HCT116 (cell line): Measurements from ENCODE around the gene RPTOR. TPM values are rescaled to one million over a fixed set of nuclear protein-coding genes. Genes with fewer than 3 reads are reported as not detected.

Experiments
- ATAC-seq: fragments of 200-7000 bp; cut with Tn5 transposase; 2 replicates; pipeline ENCODE4 v1.9.1; 2020; ENCODE audit warnings: mild to moderate bottlenecking, moderate library complexity
- BruUV-seq: library from RNA; stranded (reverse); fragments of 400-500 nt; replicated peaks from 2 replicates; lab custom pipeline; 2021; lab: Mats Ljungman, UMichigan
- CTCF ChIA-PET: fragments of 300-600 bp; sonication (Branson Sonifier 250); formaldehyde crosslinking; loops from one replicate; lab custom pipeline; 2021; ENCODE audit warnings: antibody characterized with exemption; lab: Charles Lee
- POLR2A ChIA-PET: fragments of 300-600, 350-600 bp; sonication (Branson Sonifier 250); formaldehyde crosslinking; loops from one replicate; lab custom pipeline; 2021; ENCODE audit warnings: antibody characterized with exemption; lab: Charles Lee
- RAD21 ChIA-PET, 2 experiments: fragments of 300-600 bp; sonication (Branson Sonifier 250); formaldehyde crosslinking; loops; one replicate each; lab custom pipeline; 2023; ENCODE audit warnings: low total read pairs in 2 of 2; ENCODE audit not compliant: uncharacterized antibody in 2 of 2, unreplicated experiment in 2 of 2, low non-redundant PET in 1 of 2; lab: Charles Lee
- DNase-seq: peaks from one replicate; pipeline ENCODE4 v3.0.0-alpha.2; 2010; ENCODE audit warnings: low read depth, low spot score
- H2AFZ ChIP-seq: fragments of 200-600 bp; shearing (Covaris generic), sonication (generic); 2 replicates; pipeline ENCODE4 v1.6.1; 2017; ENCODE audit warnings: low read depth, mixed run types, mixed read lengths, antibody characterized with exemption, low read length; ENCODE audit not compliant: poor library complexity, severe bottlenecking
- H3K27ac ChIP-seq: 2 replicates; pipeline ENCODE4 v1.5.1; 2012; ENCODE audit warnings: low read depth, low read length
- H3K27me3 ChIP-seq: fragments of 200-600 bp; sonication (generic); 2 replicates; pipeline ENCODE4 v1.6.1; 2016; ENCODE audit warnings: mixed run types, low read length, mixed read lengths; ENCODE audit not compliant: insufficient read depth
- H3K36me3 ChIP-seq, 2 experiments: fragments of 200-500 bp in 1 of 2; fragments of 200-600 bp in 1 of 2; sonication (Bioruptor generic) in 1 of 2; sonication (generic) in 1 of 2; 2 replicates each; pipeline versions ENCODE4 v1.5.1 to v1.6.1; 2014 to 2016; ENCODE audit warnings: low read length in 2 of 2, inconsistent platforms in 1 of 2, mixed read lengths in 1 of 2, mixed run types in 1 of 2; ENCODE audit not compliant: insufficient read depth in 2 of 2, control insufficient read depth in 1 of 2
- H3K4me1 ChIP-seq, 2 experiments: fragments of 200-600 bp in 1 of 2; sonication (generic) in 1 of 2; 2 replicates each; pipeline versions ENCODE4 v1.5.1 to v1.6.1; 2012 to 2017; ENCODE audit warnings: low read length in 2 of 2, inconsistent platforms in 1 of 2, mild to moderate bottlenecking in 1 of 2, mixed read lengths in 1 of 2, mixed run types in 1 of 2, moderate library complexity in 1 of 2; ENCODE audit not compliant: insufficient read depth in 2 of 2, control insufficient read depth in 1 of 2
- H3K4me2 ChIP-seq: fragments of 200-600 bp; sonication (generic); 2 replicates; pipeline ENCODE4 v1.6.1; 2017; ENCODE audit warnings: mixed run types, low read length, mixed read lengths
- H3K4me3 ChIP-seq, 2 experiments: fragments of 200-600 bp in 1 of 2; sonication (generic) in 1 of 2; replicated peaks in 1 of 2; 2 replicates each; pipeline ENCODE4 v1.5.1; 2011 to 2016; ENCODE audit warnings: low read length in 2 of 2, control low read depth in 1 of 2, low read depth in 1 of 2, mild to moderate bottlenecking in 1 of 2, mixed read lengths in 1 of 2, mixed run types in 1 of 2
- H3K79me2 ChIP-seq: fragments of 200-600 bp; sonication (generic); 2 replicates; pipeline ENCODE4 v1.6.1; 2017; ENCODE audit warnings: mild to moderate bottlenecking, mixed run types, low read length, moderate library complexity, mixed read lengths; ENCODE audit not compliant: insufficient read depth
- H3K9ac ChIP-seq: fragments of 200-600 bp; sonication (generic); 2 replicates; pipeline ENCODE4 v1.6.1; 2016; ENCODE audit warnings: low read length, mixed read lengths
- H3K9me2 ChIP-seq: fragments of 200-600 bp; sonication (generic), shearing (Covaris generic); 2 replicates; pipeline ENCODE4 v1.6.1; 2017; ENCODE audit warnings: mixed run types, mild to moderate bottlenecking, moderate library complexity; ENCODE audit not compliant: insufficient read depth
- H3K9me3 ChIP-seq, 2 experiments: fragments of 200-500 bp in 1 of 2; fragments of 200-600 bp in 1 of 2; sonication (Bioruptor generic) in 1 of 2; sonication (generic) in 1 of 2; 2 replicates each; pipeline ENCODE4 v1.6.1; 2014 to 2017; ENCODE audit warnings: low read length in 2 of 2, mixed read lengths in 2 of 2, inconsistent platforms in 1 of 2, low read depth in 1 of 2, mild to moderate bottlenecking in 1 of 2, mixed run types in 1 of 2, moderate library complexity in 1 of 2; ENCODE audit not compliant: control insufficient read depth in 1 of 2, insufficient read depth in 1 of 2
- H4K20me1 ChIP-seq: fragments of 200-600 bp; sonication (generic), shearing (Covaris generic); 2 replicates; pipeline ENCODE4 v1.6.1; 2017; ENCODE audit warnings: mixed run types, mild to moderate bottlenecking, moderate library complexity; ENCODE audit not compliant: insufficient read depth
- CEBPB ChIP-seq: IDR thresholded peaks from 2 replicates; pipeline ENCODE4 v1.6.1; 2012; ENCODE audit warnings: low read depth
- EGR1 ChIP-seq: IDR thresholded peaks from 2 replicates; pipeline ENCODE4 v1.6.1; 2012; ENCODE audit warnings: low read depth
- EZH2phosphoT487 ChIP-seq: fragments of 200-600 bp; IDR thresholded peaks from 2 replicates; pipeline ENCODE4 v1.6.1; 2018; ENCODE audit warnings: antibody characterized with exemption, borderline replicate concordance
- POLR2AphosphoS5 ChIP-seq: IDR thresholded peaks from 2 replicates; pipeline ENCODE4 v1.6.1; 2011; ENCODE audit warnings: mild to moderate bottlenecking, low read depth, low read length, moderate library complexity
- REST ChIP-seq: IDR thresholded peaks from 2 replicates; pipeline ENCODE4 v1.6.1; 2012; ENCODE audit warnings: low read depth
- SIN3A ChIP-seq: IDR thresholded peaks from 2 replicates; pipeline ENCODE4 v1.6.1; 2012; ENCODE audit warnings: low read depth
- YY1 ChIP-seq: IDR thresholded peaks from 2 replicates; pipeline ENCODE4 v1.6.1; 2011; ENCODE audit warnings: low read length, low read depth, moderate library complexity, mild to moderate bottlenecking; ENCODE audit not compliant: insufficient replicate concordance; ENCODE audit errors: extremely low read depth
- ZFX ChIP-seq: fragments of 450-650 bp; IDR thresholded peaks from 2 replicates; pipeline ENCODE4 v1.6.1; 2017
- intact Hi-C: fragments of 100-400 bp; cut with micrococcal nuclease; formaldehyde crosslinking; loops from 2 replicates; pipeline ENCODE4 v1.10.0; 2022
- total RNA-seq: library from RNA; stranded (reverse); gene quantifications from one replicate; pipeline ENCODE4 v1.2.1, GENCODE V29; 2021; ENCODE audit not compliant: unreplicated experiment
- TF ChIP-seq, protein P1 (sequence below): IDR thresholded peaks from 2 replicates; pipeline ENCODE4 v1.6.1; 2011; ENCODE audit warnings: mild to moderate bottlenecking, low read length, moderate library complexity; ENCODE audit not compliant: insufficient replicate concordance; ENCODE audit errors: extremely low read depth
- TF ChIP-seq, protein P2 (sequence below), 3 experiments: fragments of 200-600 bp in 1 of 3; sonication (generic) in 1 of 3; IDR thresholded peaks in 2 of 3; conservative IDR thresholded peaks in 1 of 3; 2 replicates each; pipeline ENCODE4 v1.5.1; 2012 to 2017; ENCODE audit warnings: low read depth in 2 of 3, low read length in 2 of 3, antibody characterized with exemption in 1 of 3, borderline replicate concordance in 1 of 3, control low read depth in 1 of 3, mild to moderate bottlenecking in 1 of 3, mixed read lengths in 1 of 3, mixed run types in 1 of 3, moderate library complexity in 1 of 3; ENCODE audit not compliant: insufficient read depth in 1 of 3

The RPTOR gene
- total RNA-seq, 1 experiment from 2014 or later: 69.5 TPM

DNA sequence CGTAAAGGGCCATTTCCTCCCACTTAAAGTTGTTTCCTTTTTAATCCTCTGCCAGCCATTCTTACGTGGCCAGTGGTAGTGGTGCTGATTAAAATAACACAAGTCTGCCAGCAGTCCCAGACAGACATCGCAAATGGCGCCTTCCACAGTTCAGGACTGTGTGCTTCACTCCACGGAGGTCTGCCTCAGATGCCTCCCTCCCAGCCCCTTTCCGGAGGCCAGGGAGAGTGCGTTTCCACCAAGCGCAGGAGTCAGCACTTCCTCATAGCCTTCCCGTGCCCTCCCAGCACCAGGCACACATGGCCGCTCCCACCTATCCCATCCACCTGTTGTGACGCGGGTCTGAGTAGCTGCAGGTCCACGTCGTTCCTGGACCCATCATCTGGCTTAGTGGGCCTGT, 205.6 kb downstream of the RPTOR start:
- no peak for TF ChIP-seq POLR2AphosphoS5
- TF ChIP-seq, protein P1, sequence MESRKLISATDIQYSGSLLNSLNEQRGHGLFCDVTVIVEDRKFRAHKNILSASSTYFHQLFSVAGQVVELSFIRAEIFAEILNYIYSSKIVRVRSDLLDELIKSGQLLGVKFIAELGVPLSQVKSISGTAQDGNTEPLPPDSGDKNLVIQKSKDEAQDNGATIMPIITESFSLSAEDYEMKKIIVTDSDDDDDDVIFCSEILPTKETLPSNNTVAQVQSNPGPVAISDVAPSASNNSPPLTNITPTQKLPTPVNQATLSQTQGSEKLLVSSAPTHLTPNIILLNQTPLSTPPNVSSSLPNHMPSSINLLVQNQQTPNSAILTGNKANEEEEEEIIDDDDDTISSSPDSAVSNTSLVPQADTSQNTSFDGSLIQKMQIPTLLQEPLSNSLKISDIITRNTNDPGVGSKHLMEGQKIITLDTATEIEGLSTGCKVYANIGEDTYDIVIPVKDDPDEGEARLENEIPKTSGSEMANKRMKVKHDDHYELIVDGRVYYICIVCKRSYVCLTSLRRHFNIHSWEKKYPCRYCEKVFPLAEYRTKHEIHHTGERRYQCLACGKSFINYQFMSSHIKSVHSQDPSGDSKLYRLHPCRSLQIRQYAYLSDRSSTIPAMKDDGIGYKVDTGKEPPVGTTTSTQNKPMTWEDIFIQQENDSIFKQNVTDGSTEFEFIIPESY: no peak
- no peak for TF ChIP-seq SIN3A
- no peak for TF ChIP-seq ZFX
- no peak for TF ChIP-seq REST
- no peak for TF ChIP-seq CEBPB
- no peak for TF ChIP-seq YY1
- TF ChIP-seq, protein P2, sequence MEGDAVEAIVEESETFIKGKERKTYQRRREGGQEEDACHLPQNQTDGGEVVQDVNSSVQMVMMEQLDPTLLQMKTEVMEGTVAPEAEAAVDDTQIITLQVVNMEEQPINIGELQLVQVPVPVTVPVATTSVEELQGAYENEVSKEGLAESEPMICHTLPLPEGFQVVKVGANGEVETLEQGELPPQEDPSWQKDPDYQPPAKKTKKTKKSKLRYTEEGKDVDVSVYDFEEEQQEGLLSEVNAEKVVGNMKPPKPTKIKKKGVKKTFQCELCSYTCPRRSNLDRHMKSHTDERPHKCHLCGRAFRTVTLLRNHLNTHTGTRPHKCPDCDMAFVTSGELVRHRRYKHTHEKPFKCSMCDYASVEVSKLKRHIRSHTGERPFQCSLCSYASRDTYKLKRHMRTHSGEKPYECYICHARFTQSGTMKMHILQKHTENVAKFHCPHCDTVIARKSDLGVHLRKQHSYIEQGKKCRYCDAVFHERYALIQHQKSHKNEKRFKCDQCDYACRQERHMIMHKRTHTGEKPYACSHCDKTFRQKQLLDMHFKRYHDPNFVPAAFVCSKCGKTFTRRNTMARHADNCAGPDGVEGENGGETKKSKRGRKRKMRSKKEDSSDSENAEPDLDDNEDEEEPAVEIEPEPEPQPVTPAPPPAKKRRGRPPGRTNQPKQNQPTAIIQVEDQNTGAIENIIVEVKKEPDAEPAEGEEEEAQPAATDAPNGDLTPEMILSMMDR (IDR thresholded peaks at IDR 0.05 in 2 of 3, conservative IDR thresholded peaks at IDR 0.05 in 1 of 3; ENCODE audit: borderline replicate concordance in 1 of 3, insufficient read depth in 1 of 3, low read depth in 2 of 3, low read length in 2 of 3): no peak
- no peak for TF ChIP-seq EGR1
- TF ChIP-seq EZH2phosphoT487: no peak
- Histone ChIP-seq H3K27ac (no peak overlapping the region), H3K27me3 (no peaks in the 10 kb centered on the region), H3K4me3 (no peak overlapping the region), H4K20me1 (no peaks in the 10 kb centered on the region), H3K9me2 (no peaks in the 10 kb centered on the region), H3K9me3 (no peaks in the 10 kb centered on the region), H3K9ac (no peak overlapping the region), H3K36me3 (peaks cover 2 to 6% of the 10 kb centered on the region in 2 experiments; a peak in 2 of 4 replicates), H2AFZ (no peak overlapping the region), H3K79me2 (0 out of 2 replicates have a peak, but pooled peaks cover 4% of the 10 kb centered on the region), H3K4me2 (no peak overlapping the region), H3K4me1 (no peaks in the 10 kb centered on the region)
- no TSS peak for BruUV-seq
- intact Hi-C loops: no loop called here
- ChIA-PET POLR2A (no interaction called here), RAD21 (no interaction called here), CTCF (no interaction called here)
- DNase-seq (no peak), ATAC-seq (no peak)
